Measurements from ENCODE around the gene RABGAP1L.

Gene RABGAP1L

GRCh38 chr1:174726880-174727585, 567.7 kb downstream of the RABGAP1L start:
- DNase-seq = no peak

- DNase-seq = no peak
Measured at GRCh38 chr1:174734270-174734669, 575.0 kb downstream of the RABGAP1L start.

GRCh38 chr1:174736831-174737230, 577.5 kb downstream of the RABGAP1L start:
- DNase-seq = no peak

DNA sequence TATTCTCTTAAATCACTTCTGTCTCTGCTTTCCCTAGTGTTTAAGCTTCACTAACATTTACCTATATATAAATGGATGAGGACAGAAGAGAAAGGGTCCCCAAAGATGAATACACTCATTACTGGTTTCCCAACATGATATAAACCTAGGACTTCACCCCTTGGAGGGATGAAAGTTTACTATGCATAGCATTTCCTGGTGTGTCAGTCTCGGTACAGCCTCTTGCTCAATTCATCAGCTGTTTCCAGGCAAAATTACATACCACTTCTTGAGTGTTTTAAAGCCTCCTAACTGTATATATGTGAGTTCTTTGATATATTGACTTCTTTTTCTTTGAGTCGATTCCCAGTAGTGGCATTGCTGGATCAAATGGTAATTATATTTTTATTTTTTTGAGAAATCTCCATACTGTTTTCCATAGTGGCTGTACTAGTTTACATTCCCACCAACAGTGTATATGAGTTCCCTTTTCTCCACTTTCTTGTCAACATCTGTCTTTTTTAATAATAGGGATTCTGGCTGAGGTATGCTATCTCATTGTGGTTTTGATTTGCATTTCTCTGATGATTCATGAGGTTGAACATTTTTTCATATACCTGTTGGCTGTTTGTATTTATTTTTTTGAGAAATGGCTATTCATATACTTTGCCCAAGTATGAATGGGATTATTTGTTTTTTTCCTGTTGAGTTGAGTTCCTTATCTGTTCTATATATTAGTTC, 581.1 kb downstream of the RABGAP1L start:
- DNase-seq = no peak

DNA sequence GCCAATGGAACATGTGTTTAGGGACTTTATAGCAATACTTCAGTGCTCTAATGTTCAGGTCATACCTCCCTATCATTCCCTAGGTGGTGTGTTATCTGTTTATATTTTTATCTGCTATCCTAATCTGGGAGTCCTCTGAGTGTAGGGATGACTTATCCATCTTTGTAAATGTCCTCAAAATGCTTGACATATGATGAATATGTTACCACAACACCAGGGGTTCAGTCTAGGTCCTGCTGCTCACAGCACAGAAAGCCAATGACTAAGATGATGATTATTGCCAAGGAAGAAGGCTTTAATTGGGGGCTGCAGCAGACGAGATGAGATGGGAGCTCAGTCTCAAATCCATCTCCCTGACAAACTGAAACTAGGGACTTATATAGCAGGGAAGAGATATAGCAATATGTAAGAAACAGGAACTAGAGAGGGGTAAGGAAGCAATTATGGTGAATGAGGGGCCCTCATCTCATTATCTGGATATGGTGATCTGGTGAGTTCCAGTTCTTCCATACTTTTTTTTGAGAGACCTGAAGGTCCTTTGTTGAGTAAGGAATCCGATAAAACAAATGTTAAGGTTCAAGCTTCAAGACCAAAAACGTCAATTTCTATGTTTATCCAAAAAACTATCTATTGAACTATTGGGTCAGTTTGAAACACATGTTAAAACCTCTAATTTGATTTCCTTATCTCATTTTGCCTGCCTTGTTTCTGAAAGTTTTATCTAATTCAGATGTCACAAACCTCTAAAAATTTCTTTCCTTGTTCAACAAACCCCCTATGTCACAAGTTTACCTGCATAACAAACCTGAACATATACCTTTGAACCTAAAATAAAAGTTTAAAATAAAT, 583.7 kb downstream of the RABGAP1L start:
- DNase-seq = no peak

GRCh38 chr1:174743654-174744561, 584.6 kb downstream of the RABGAP1L start:
- DNase-seq = peak in 1 of 2 donors; percentile 51

DNA sequence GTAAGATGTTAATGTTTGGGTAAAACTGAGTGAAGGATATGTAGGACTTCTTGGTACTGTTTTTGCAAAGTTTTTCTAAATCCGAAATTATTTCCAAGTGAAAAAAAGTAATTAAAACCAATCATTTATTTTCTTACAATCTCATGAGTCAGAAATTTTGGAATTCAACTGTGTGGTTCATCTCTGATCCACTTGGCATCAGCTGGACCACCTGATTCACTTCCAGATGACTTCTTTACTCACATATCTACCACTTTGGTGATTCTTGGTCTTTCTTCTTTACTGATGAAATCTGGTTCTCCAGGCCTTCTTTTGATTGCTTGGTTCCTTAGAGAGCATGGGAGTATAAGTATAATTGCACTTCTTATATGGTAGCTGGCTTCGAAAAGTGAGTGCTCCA, 585.6 kb downstream of the RABGAP1L start:
- DNase-seq = no peak

DNA sequence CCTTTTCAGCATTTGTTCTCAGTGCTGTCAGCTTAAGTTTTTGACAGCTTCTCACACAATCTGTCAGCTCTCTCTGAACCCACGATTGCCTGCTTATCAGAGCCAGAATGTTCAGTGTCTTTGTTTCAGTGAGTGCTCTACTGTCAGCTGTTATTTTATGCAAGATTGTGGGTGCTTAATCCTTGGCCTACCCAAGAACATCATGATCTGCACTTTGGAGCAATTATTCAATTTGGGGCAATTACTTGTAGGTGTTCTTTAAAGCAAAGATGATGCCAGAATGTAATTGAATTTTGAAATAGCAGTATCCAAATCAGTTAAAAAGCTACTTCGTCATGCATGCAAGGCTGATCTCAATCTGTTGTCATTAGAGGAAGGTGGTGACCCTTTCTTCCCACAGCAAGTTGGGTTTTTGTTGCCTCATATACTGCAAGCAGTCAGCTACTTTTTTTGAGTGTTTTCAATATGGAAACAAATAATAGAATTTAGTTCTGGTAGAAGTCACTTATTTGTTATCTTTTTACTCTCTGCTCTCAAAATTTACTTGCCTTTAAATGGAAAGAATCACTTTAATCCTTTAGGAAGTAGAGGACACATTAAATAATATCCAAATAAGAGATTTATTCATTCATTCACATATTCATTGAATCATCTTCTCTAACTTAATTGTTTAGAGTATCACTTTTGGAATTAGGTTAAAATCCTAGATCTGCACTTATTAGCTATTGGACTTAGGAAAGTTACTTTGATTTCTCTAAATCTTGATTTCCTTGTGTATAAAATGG, 586.9 kb downstream of the RABGAP1L start:
- no peak for DNase-seq

- no peak for DNase-seq
Measured at GRCh38 chr1:174747613-174748012, 588.3 kb downstream of the RABGAP1L start.

DNA sequence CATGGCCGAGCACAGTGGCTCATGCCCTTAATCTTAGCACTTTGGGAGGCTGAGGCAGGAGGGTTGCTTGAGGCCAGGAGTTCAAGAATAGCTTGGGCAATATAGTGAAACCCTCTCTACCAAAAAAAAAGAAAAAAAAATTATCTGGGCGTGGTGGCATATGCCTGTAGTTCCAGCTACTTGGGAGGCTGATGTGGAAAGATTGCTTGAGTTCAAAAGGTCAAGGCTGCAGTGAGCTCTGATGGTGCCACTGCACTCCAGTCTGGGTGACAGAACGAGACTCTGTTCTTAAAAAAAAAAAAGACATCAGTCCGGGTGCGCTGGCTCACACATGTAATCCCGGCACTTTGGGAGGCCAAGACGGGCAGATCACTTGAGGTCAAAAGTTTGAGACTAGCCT, 589.3 kb downstream of the RABGAP1L start:
- DNase-seq = no peak

GRCh38 chr1:174753131-174753530, 593.8 kb downstream of the RABGAP1L start:
- DNase-seq = no peak

- no peak for DNase-seq
Measured at GRCh38 chr1:174761335-174761734, 602.0 kb downstream of the RABGAP1L start.

DNA sequence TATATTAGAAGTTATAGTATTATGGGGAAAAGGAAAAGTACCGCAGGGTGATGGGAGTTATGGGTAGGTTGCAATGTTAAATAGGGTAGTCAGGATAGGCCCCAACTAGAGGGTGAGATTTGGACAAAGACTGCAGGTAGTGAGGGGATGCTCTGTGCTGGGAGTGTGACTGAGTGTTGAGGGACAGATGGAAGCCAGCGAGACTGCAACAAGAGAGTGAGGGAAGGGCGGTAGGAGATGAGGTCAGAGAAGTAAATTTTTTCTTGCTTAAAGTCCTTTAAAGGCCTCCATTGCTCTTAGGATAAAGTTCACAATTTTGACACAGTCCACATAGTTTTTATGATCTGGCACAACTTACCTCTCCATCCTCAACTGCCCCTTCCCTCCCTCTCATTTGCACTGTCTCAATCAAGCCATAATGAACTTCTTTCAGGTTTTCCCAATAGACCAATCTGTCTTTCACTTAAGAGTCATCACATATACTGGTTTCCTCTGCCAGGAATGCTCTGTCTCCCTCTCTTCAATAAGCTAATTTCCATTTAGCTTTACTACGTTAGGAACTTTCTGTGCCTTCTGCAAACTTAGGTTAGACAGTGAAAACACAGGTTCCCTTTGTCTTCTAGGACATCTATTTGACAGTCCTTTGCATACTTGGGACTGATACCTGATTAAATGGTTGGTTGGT, 602.7 kb downstream of the RABGAP1L start:
- DNase-seq = no peak

- DNase-seq = no peak
Measured at GRCh38 chr1:174764191-174764590, 604.9 kb downstream of the RABGAP1L start.

GRCh38 chr1:174766727-174767126, 607.4 kb downstream of the RABGAP1L start:
- no peak for DNase-seq

- DNase-seq = no peak
Measured at GRCh38 chr1:174768516-174768915, 609.2 kb downstream of the RABGAP1L start.

- DNase-seq = no peak
Measured at GRCh38 chr1:174768949-174769348, 609.6 kb downstream of the RABGAP1L start.

GRCh38 chr1:174769961-174770549, 610.7 kb downstream of the RABGAP1L start:
- peak in 1 of 2 donors; percentile 55 for DNase-seq

- no peak for DNase-seq
Measured at GRCh38 chr1:174775621-174776020, 616.3 kb downstream of the RABGAP1L start.

DNA sequence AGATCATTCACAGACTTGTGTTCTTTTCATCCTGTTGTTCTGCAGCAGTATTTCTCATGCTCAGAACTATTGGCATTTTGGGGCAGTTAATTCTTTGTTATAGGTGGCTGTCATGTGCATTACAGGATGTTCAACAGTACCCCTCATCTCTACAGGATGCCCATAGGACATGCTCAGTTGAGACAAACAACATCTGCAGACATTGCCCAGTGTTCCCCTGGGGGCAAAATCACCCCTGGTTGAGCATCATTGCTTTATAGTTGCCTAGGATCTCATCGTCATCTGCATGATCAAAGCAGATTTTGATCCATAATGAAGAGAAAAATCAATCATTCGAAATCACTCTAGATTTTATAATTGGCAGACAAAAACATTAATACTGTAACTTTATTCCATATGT, 617.9 kb downstream of the RABGAP1L start:
- no peak for DNase-seq

DNA sequence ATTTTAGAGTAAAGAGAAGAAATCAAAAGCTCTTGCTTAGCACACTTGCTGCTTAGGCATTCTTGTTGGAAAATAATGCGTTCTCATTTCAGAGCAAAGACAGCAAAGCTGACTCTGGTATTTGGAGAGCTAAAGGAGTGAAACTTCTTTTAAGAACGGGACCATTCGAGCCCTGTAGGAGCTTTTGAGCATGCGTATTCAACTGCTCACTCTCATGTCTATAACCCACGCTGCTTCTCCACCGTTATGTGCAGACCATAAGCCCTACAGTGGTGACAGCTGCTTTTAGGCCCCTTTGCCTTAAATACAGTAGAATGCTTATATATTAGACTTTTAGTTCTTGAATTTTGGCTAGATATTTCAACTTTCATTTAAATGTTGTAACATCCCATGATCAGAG, 626.2 kb downstream of the RABGAP1L start:
- DNase-seq = no peak
